Measurements from ENCODE around the gene TRIP11. TPM values are rescaled to one million over a fixed set of nuclear protein-coding genes. Genes with fewer than 3 reads are reported as not detected.

Gene TRIP11
- total and polyA plus RNA-seq, 2 experiments from 2014 or later = 24.9 to 52.2 TPM

GRCh38 chr14:91920526-91920925 is 119.3 kb downstream of the TRIP11 start:
- ATAC-seq (no peak), DNase-seq (ENCODE audit: low spot score) (no peak)
- Histone ChIP-seq H3K4me1 (ENCODE audit: insufficient read depth) (no peaks in the 10 kb centered on the region), H2AFZ (no peak overlapping the region), H3K4me2 (no peak overlapping the region), H3K4me3 (no peak overlapping the region), H3K79me2 (replicated peaks; ENCODE audit: insufficient read depth) (no peaks in the 10 kb centered on the region), H4K20me1 (replicated peaks; ENCODE audit: insufficient read depth) (no peaks in the 10 kb centered on the region), H3K9me2 (ENCODE audit: insufficient read depth) (0 out of 2 replicates have a peak, but pooled peaks cover 5% of the 10 kb centered on the region), H3K27ac (ENCODE audit: low read depth) (no peak overlapping the region), H3K36me3 (ENCODE audit: insufficient read depth) (no peaks in the 10 kb centered on the region), H3F3A (replicated peaks; ENCODE audit: low read depth) (no peaks in the 10 kb centered on the region), H3K27me3 (ENCODE audit: insufficient read depth) (no peaks in the 10 kb centered on the region)
- Mint-ChIP-seq H3K4me1 (no peaks in the 10 kb centered on the region), H3K27me3 (ENCODE audit: insufficient read depth, low read depth, poor library complexity) (peaks cover 2% of the 10 kb centered on the region), H3K36me3 (ENCODE audit: low read depth) (no peaks in the 10 kb centered on the region), H3K4me3 (no peak overlapping the region), H3K27ac (no peak overlapping the region), H3K9me3 (no peaks in the 10 kb centered on the region)
- TF ChIP-seq POLR2AphosphoS5 (IDR thresholded peaks at IDR 0.05; ENCODE audit: low read depth) (no peak), ZNF331 (CRISPR knock-in tag; IDR thresholded peaks at IDR 0.05; ENCODE audit: low read depth) (no peak), STAT1 (IDR thresholded peaks at IDR 0.05; ENCODE audit: unreplicated experiment) (no peak), EZH2phosphoT487 (IDR thresholded peaks at IDR 0.05; ENCODE audit: unreplicated experiment) (no peak), EZH2 (IDR thresholded peaks at IDR 0.05; ENCODE audit: low read depth, unreplicated experiment) (no peak)
- TF ChIP-seq, protein P1, sequence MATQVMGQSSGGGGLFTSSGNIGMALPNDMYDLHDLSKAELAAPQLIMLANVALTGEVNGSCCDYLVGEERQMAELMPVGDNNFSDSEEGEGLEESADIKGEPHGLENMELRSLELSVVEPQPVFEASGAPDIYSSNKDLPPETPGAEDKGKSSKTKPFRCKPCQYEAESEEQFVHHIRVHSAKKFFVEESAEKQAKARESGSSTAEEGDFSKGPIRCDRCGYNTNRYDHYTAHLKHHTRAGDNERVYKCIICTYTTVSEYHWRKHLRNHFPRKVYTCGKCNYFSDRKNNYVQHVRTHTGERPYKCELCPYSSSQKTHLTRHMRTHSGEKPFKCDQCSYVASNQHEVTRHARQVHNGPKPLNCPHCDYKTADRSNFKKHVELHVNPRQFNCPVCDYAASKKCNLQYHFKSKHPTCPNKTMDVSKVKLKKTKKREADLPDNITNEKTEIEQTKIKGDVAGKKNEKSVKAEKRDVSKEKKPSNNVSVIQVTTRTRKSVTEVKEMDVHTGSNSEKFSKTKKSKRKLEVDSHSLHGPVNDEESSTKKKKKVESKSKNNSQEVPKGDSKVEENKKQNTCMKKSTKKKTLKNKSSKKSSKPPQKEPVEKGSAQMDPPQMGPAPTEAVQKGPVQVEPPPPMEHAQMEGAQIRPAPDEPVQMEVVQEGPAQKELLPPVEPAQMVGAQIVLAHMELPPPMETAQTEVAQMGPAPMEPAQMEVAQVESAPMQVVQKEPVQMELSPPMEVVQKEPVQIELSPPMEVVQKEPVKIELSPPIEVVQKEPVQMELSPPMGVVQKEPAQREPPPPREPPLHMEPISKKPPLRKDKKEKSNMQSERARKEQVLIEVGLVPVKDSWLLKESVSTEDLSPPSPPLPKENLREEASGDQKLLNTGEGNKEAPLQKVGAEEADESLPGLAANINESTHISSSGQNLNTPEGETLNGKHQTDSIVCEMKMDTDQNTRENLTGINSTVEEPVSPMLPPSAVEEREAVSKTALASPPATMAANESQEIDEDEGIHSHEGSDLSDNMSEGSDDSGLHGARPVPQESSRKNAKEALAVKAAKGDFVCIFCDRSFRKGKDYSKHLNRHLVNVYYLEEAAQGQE (IDR thresholded peaks at IDR 0.05; ENCODE audit: unreplicated experiment) = no peak

DNA sequence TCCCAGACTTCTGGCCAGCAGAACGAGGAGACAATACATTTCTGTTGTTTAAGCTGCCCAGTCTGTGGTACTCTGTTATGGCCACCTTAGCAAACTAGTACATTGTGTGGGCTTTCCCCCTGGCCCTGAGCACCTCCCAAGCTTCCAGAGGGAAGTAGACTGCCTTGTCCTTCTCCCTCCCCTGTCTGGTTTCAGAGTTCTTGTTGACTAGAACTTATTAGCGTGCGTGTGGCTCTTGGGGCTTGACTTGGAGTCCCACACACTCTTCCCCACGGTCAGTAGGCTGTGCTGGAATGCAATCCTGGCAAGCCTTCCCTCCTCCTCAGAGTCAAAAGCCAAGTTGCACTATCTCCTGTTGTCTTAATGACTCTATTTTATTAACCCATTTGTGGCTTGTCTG is 120.0 kb downstream of the TRIP11 start:
- H3K9me2 ChIP-seq (ENCODE audit: insufficient read depth) = 0 out of 2 replicates have a peak, but pooled peaks cover 5% of the 10 kb centered on the region
- no peak for DNase-seq (ENCODE audit: low spot score)
- Mint-ChIP-seq H3K4me1 (no peaks in the 10 kb centered on the region), H3K27me3 (ENCODE audit: insufficient read depth, low read depth, poor library complexity) (peaks cover 2% of the 10 kb centered on the region), H3K27ac (no peak overlapping the region), H3K4me3 (no peak overlapping the region), H3K36me3 (ENCODE audit: low read depth) (no peaks in the 10 kb centered on the region; the same call in 2 of the 3 replicates), H3K9me3 (no peaks in the 10 kb centered on the region)
- no peak overlapping the region for H3K4me3 ChIP-seq
- no peak overlapping the region for H3K27ac ChIP-seq (ENCODE audit: low read depth)
- no peaks in the 10 kb centered on the region for H3K79me2 ChIP-seq (replicated peaks; ENCODE audit: insufficient read depth)
- H3F3A ChIP-seq (replicated peaks; ENCODE audit: low read depth) = no peaks in the 10 kb centered on the region
- no peaks in the 10 kb centered on the region for H3K4me1 ChIP-seq (ENCODE audit: insufficient read depth)
- TF ChIP-seq, protein P2, sequence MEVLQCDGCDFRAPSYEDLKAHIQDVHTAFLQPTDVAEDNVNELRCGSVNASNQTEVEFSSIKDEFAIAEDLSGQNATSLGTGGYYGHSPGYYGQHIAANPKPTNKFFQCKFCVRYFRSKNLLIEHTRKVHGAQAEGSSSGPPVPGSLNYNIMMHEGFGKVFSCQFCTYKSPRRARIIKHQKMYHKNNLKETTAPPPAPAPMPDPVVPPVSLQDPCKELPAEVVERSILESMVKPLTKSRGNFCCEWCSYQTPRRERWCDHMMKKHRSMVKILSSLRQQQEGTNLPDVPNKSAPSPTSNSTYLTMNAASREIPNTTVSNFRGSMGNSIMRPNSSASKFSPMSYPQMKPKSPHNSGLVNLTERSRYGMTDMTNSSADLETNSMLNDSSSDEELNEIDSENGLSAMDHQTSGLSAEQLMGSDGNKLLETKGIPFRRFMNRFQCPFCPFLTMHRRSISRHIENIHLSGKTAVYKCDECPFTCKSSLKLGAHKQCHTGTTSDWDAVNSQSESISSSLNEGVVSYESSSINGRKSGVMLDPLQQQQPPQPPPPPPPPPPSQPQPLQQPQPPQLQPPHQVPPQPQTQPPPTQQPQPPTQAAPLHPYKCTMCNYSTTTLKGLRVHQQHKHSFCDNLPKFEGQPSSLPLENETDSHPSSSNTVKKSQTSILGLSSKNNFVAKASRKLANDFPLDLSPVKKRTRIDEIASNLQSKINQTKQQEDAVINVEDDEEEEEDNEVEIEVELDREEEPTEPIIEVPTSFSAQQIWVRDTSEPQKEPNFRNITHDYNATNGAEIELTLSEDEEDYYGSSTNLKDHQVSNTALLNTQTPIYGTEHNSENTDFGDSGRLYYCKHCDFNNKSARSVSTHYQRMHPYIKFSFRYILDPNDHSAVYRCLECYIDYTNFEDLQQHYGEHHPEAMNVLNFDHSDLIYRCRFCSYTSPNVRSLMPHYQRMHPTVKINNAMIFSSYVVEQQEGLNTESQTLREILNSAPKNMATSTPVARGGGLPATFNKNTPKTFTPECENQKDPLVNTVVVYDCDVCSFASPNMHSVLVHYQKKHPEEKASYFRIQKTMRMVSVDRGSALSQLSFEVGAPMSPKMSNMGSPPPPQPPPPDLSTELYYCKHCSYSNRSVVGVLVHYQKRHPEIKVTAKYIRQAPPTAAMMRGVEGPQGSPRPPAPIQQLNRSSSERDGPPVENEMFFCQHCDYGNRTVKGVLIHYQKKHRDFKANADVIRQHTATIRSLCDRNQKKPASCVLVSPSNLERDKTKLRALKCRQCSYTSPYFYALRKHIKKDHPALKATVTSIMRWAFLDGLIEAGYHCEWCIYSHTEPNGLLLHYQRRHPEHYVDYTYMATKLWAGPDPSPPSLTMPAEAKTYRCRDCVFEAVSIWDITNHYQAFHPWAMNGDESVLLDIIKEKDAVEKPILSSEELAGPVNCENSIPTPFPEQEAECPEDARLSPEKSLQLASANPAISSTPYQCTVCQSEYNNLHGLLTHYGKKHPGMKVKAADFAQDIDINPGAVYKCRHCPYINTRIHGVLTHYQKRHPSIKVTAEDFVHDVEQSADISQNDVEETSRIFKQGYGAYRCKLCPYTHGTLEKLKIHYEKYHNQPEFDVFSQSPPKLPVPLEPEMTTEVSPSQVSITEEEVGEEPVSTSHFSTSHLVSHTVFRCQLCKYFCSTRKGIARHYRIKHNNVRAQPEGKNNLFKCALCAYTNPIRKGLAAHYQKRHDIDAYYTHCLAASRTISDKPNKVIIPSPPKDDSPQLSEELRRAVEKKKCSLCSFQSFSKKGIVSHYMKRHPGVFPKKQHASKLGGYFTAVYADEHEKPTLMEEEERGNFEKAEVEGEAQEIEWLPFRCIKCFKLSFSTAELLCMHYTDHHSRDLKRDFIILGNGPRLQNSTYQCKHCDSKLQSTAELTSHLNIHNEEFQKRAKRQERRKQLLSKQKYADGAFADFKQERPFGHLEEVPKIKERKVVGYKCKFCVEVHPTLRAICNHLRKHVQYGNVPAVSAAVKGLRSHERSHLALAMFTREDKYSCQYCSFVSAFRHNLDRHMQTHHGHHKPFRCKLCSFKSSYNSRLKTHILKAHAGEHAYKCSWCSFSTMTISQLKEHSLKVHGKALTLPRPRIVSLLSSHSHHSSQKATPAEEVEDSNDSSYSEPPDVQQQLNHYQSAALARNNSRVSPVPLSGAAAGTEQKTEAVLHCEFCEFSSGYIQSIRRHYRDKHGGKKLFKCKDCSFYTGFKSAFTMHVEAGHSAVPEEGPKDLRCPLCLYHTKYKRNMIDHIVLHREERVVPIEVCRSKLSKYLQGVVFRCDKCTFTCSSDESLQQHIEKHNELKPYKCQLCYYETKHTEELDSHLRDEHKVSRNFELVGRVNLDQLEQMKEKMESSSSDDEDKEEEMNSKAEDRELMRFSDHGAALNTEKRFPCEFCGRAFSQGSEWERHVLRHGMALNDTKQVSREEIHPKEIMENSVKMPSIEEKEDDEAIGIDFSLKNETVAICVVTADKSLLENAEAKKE (CRISPR knock-in tag; IDR thresholded peaks at IDR 0.05) = no peak
- H3K4me2 ChIP-seq = no peak overlapping the region
- no peaks in the 10 kb centered on the region for H3K36me3 ChIP-seq (ENCODE audit: insufficient read depth)
- H3K27me3 ChIP-seq (ENCODE audit: insufficient read depth) = no peaks in the 10 kb centered on the region
- ATAC-seq = no peak
- H4K20me1 ChIP-seq (replicated peaks; ENCODE audit: insufficient read depth) = no peaks in the 10 kb centered on the region
- no peak overlapping the region for H2AFZ ChIP-seq

Measured in GM23338 (cell line).